ENCODE results near the gene EEF1G. TPM values are rescaled to one million over a fixed set of nuclear protein-coding genes. Genes with fewer than 3 reads are reported as not detected.
A peak's percentile ranks its signal among the peaks of the same experiment; 100 is the strongest.
"Not testable (repeated sequence)": the region's sequence is repeated elsewhere in the genome, so short reads cannot be mapped to it uniquely, and the experiment has no call there.

The EEF1G gene
- polyA plus RNA-seq, 2 of the 4 experiments (the other 2 are of a cell fraction) = 1,570 to 1,728 TPM

DNA sequence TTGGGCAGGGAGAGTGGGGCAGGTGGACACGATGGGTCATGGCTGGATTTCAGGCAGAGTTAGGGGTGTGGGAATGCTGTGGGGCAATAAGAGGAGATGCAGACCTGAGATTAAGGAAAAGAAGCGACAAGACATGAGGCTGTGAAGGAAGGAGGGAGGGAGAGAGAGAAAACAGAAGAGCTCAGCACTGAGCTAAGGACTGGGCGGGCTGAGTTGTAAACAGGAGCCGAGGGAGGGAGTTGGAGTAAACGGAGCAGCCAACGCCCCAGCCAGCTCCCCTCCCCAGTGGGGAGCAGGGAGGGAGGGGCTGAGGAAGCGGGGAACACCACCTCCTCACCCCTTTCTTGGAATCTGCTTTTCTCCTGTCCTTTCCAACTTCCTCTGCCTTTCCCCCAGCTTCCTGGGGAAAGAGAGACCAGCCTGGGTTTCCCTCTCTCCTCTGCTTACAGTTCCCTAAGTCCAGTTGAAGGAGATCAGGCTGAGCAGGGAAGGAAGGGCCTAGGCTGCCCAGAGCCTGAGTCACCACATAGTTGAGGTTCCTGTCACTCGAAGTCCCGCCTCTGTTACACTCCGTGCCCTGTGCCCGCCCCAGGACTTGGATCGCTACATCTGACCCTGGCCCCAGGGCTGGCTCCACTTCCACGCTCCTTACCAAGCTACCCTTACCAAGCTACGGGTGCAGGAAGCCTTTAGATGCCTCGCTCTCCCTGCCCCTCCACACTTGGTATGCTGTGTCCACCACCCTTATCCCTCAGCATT, 20.4 kb downstream of the EEF1G start (continued):
- TF ChIP-seq RARB (CRISPR knock-in tag; IDR thresholded peaks at IDR 0.05) = no peak
- no peak for TF ChIP-seq ZSCAN20 (CRISPR knock-in tag; IDR thresholded peaks at IDR 0.05)
- TF ChIP-seq CBX8 (IDR thresholded peaks at IDR 0.05) = no peak

GRCh38 chr11:62552485-62553079, 21.1 kb downstream of the EEF1G start:
- no peak for DNase-seq (ENCODE audit: low read depth in 1 of 2, low spot score in 1 of 2)

DNA sequence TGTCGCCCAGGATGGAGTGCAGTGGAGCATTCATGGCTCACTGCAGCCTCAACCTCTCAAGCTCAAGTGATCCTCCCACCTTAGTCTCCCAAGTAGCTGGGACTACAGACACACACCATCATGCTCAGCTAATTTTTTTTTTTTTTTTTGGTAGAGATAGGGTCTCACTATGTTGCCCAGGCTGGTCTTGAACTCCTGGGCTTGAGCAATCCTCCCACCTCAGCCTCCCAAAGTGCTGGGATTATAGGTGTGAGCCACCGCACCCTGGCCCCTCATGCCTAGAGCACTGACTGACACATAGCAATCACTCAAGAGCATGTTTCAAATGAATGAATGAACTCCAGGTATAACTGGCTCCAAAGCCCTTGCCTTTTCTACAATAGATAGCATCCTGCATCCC, 23.2 kb downstream of the EEF1G start:
- CTCF ChIA-PET = interaction anchor here (0.6 to 12.6 kb wide), 9 partner anchors 9 to 156 kb away, joined by 3 to 296 read pairs (median 6); partner anchors contain the start of genes AHNAK and SCGB1A1
- peak overlapping the region in 1 of 2 experiments; percentile 97; a peak in 3 of 6 replicates for H3K27ac ChIP-seq
- peaks cover 66% of the 10 kb centered on the region for H3K4me1 ChIP-seq
- H3K4me3 ChIP-seq; DNase-seq (ENCODE audit: low read depth in 1 of 2, low spot score in 1 of 2); POLR2A ChIA-PET; H3K9me3 ChIP-seq; ATAC-seq; H3K4me2 ChIP-seq; FAIRE-seq: not testable (repeated sequence)
- WGBS (ENCODE audit: missing lambda C conversion rate) = 87% methylated on average over 2 of the region's 2 CpGs

More at GRCh38 chr11:62552485-62553079, 21.1 kb downstream of the EEF1G start:
- ChIA-PET POLR2A (interaction anchor here (1.2 to 4.1 kb wide), 6 partner anchors 9 to 201 kb away, joined by 4 to 31 read pairs (median 6); partner anchors contain the start of genes EEF1G, TUT1 and ZBTB3), CTCF (interaction anchor here (0.8 to 12.6 kb wide), 13 partner anchors 8 to 185 kb away, joined by 3 to 296 read pairs (median 4); partner anchors contain the start of genes AHNAK and SCGB1A1)
- TF ChIP-seq FOSB (CRISPR knock-in tag; IDR thresholded peaks at IDR 0.05) (no peak), POLR2AphosphoS2 (conservative IDR thresholded peaks at IDR 0.05; ENCODE audit: low read length) (no peak), KDM5A (IDR thresholded peaks at IDR 0.05) (no peak), JUNB (IDR thresholded peaks at IDR 0.05) (no peak), MAZ (IDR thresholded peaks at IDR 0.05; ENCODE audit: borderline replicate concordance, low read depth, low read length) (no peak), MAFK (IDR thresholded peaks at IDR 0.05; ENCODE audit: partially characterized antibody) (no peak), BCL3 (IDR thresholded peaks at IDR 0.05) (no peak), NFE2L2 (conservative IDR thresholded peaks at IDR 0.05; ENCODE audit: low read length) (no peak), BHLHE40 (IDR thresholded peaks at IDR 0.05; ENCODE audit: low read depth, low read length) (no peak), ELK1 (IDR thresholded peaks at IDR 0.05; ENCODE audit: low read depth, low read length) (no peak)
- 35% methylated on average over 4 of the region's 4 CpGs for WGBS (ENCODE audit: missing lambda C conversion rate)
- Histone ChIP-seq H3K4me3 (peak overlapping the region; percentile 9; the same call in 1 of the 3 replicates), H3K4me2 (peak overlapping the region; percentile 86), H3K4me1 (peaks cover 83% of the 10 kb centered on the region), H3K9me3 (no peaks in the 10 kb centered on the region), H3K27ac (peak overlapping the region; percentile 90 to 94)
- FAIRE-seq = no peak
- ATAC-seq = no peak

GRCh38 chr11:62548545-62549335, 25.0 kb downstream of the EEF1G start:
- FAIRE-seq = no peak
- peak; percentile 28 to 56 for DNase-seq (ENCODE audit: low read depth in 1 of 2, low spot score in 1 of 2)
- no peak overlapping the region for H3K4me3 ChIP-seq
- no peak for ATAC-seq
- H3K9me3 ChIP-seq = no peaks in the 10 kb centered on the region
- POLR2A ChIA-PET = no interaction called here
- peaks cover 57% of the 10 kb centered on the region for H3K4me1 ChIP-seq
- WGBS (ENCODE audit: missing lambda C conversion rate) = 22% methylated on average over 17 of the region's 17 CpGs
- H3K4me2 ChIP-seq = peak overlapping the region; percentile 96
- H3K27ac ChIP-seq = peak overlapping the region; percentile 97 to 98
- CTCF ChIA-PET = interaction anchor here (0.6 to 13.4 kb wide), 10 partner anchors 7 to 167 kb away, joined by 3 to 296 read pairs (median 4); no protein-coding TSS in a partner anchor
- TF ChIP-seq EP300 (IDR thresholded peaks at IDR 0.05) = no peak
- TF ChIP-seq, protein P1, sequence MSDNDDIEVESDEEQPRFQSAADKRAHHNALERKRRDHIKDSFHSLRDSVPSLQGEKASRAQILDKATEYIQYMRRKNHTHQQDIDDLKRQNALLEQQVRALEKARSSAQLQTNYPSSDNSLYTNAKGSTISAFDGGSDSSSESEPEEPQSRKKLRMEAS (IDR thresholded peaks at IDR 0.05) = peak; percentile 76
- TF ChIP-seq CEBPB (IDR thresholded peaks at IDR 0.05) = no peak
- TF ChIP-seq ELK1 (IDR thresholded peaks at IDR 0.05; ENCODE audit: low read depth, low read length) = no peak
- no peak for TF ChIP-seq BHLHE40 (IDR thresholded peaks at IDR 0.05; ENCODE audit: low read depth, low read length)
- TF ChIP-seq RNF2 (IDR thresholded peaks at IDR 0.05; ENCODE audit: borderline replicate concordance, low read depth) = no peak
- TF ChIP-seq ZNF302 (CRISPR knock-in tag; IDR thresholded peaks at IDR 0.05) = no peak
- TF ChIP-seq, protein P2, sequence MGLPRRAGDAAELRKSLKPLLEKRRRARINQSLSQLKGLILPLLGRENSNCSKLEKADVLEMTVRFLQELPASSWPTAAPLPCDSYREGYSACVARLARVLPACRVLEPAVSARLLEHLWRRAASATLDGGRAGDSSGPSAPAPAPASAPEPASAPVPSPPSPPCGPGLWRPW (IDR thresholded peaks at IDR 0.05) = no peak
- TF ChIP-seq RAD21 (conservative IDR thresholded peaks at IDR 0.05 in 1 of 2, IDR thresholded peaks at IDR 0.05 in 1 of 2) = no peak
- no peak for TF ChIP-seq JUN (IDR thresholded peaks at IDR 0.05)
- TF ChIP-seq TP53 (CRISPR knock-in tag; IDR thresholded peaks at IDR 0.05) = no peak
- 0 out of 2 replicates have a peak, but pooled peaks have one; percentile 42 for TF ChIP-seq E2F6 (IDR thresholded peaks at IDR 0.05; ENCODE audit: borderline replicate concordance, low read depth)

Measured in A549 (cell line).